ENCODE results near the gene MARK4.

Gene MARK4

DNA sequence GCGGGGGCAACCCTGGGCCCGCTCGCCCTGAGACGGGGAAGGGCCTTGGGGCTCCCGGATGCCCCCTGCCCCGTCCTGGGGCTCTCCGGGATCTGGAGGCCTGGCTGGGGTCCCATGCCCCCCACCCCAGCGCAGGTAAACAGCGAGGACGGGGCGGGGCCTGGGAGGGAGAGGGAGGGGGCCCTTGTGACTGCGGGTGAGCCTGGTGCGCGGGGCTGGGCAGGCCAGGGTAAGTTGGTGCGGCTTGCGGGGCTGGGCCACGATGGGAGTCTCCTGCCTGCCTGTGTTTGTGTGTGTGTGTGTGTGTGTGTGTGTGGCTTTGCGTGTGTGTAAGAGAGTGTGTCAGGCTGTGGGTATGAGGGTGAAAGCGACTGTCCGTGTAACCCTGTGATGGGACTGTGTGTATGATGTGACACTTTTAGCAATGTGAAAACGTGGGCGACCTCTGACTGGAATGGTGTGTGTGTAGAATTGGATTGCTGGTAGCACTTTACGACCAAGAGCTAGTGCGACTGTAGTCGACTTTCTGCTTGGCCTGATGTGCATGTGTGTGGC is 89.9 kb downstream of the MARK4 start (continued):
- TF ChIP-seq, protein P1, sequence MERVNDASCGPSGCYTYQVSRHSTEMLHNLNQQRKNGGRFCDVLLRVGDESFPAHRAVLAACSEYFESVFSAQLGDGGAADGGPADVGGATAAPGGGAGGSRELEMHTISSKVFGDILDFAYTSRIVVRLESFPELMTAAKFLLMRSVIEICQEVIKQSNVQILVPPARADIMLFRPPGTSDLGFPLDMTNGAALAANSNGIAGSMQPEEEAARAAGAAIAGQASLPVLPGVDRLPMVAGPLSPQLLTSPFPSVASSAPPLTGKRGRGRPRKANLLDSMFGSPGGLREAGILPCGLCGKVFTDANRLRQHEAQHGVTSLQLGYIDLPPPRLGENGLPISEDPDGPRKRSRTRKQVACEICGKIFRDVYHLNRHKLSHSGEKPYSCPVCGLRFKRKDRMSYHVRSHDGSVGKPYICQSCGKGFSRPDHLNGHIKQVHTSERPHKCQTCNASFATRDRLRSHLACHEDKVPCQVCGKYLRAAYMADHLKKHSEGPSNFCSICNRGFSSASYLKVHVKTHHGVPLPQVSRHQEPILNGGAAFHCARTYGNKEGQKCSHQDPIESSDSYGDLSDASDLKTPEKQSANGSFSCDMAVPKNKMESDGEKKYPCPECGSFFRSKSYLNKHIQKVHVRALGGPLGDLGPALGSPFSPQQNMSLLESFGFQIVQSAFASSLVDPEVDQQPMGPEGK (CRISPR knock-in tag; IDR thresholded peaks at IDR 0.05; ENCODE audit: borderline replicate concordance) = no peak
- TF ChIP-seq ARNTL (CRISPR knock-in tag; IDR thresholded peaks at IDR 0.05; ENCODE audit: borderline replicate concordance, low read depth) = no peak
- TF ChIP-seq ZC3H10 (CRISPR knock-in tag; IDR thresholded peaks at IDR 0.05) = no peak
- TF ChIP-seq TCF4 (CRISPR knock-in tag; IDR thresholded peaks at IDR 0.05; ENCODE audit: borderline replicate concordance) = no peak
- no peak for TF ChIP-seq ZNF565 (CRISPR knock-in tag; conservative IDR thresholded peaks at IDR 0.05; ENCODE audit: low read depth)
- TF ChIP-seq SNAI2 (CRISPR knock-in tag; IDR thresholded peaks at IDR 0.05) = no peak
- no peak for TF ChIP-seq ZNF8 (CRISPR knock-in tag; IDR thresholded peaks at IDR 0.05)
- TF ChIP-seq, protein P2, sequence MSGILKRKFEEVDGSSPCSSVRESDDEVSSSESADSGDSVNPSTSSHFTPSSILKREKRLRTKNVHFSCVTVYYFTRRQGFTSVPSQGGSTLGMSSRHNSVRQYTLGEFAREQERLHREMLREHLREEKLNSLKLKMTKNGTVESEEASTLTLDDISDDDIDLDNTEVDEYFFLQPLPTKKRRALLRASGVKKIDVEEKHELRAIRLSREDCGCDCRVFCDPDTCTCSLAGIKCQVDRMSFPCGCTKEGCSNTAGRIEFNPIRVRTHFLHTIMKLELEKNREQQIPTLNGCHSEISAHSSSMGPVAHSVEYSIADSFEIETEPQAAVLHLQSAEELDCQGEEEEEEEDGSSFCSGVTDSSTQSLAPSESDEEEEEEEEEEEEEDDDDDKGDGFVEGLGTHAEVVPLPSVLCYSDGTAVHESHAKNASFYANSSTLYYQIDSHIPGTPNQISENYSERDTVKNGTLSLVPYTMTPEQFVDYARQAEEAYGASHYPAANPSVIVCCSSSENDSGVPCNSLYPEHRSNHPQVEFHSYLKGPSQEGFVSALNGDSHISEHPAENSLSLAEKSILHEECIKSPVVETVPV (CRISPR knock-in tag; IDR thresholded peaks at IDR 0.05) = no peak
- no peak for TF ChIP-seq OSR1 (CRISPR knock-in tag; IDR thresholded peaks at IDR 0.05)
- no peak for TF ChIP-seq GLIS3 (CRISPR knock-in tag; IDR thresholded peaks at IDR 0.05)

DNA sequence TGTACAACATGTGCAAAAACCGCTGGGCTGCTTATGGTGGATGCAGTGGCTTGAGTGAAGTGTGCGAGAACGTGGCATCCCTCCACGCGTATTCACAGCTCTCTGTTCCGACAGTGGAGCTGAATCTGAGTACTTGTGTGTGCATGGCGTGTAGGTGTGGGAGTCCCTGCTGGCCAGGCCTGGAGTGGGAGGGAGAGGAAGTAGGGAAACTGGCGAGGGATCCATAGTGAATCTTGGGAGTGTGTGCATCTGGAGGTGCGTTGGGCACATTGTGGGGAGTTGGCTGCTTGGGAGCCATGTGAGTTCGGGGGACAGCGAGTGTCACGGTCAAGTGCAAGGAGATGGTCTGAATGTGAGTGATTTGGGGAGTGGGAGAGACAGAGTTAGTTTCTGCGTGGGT is 91.8 kb downstream of the MARK4 start:
- TF ChIP-seq, protein P3, sequence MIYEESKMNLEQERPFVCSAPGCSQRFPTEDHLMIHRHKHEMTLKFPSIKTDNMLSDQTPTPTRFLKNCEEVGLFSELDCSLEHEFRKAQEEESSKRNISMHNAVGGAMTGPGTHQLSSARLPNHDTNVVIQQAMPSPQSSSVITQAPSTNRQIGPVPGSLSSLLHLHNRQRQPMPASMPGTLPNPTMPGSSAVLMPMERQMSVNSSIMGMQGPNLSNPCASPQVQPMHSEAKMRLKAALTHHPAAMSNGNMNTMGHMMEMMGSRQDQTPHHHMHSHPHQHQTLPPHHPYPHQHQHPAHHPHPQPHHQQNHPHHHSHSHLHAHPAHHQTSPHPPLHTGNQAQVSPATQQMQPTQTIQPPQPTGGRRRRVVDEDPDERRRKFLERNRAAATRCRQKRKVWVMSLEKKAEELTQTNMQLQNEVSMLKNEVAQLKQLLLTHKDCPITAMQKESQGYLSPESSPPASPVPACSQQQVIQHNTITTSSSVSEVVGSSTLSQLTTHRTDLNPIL (CRISPR knock-in tag; IDR thresholded peaks at IDR 0.05; ENCODE audit: low read depth) = no peak
- TF ChIP-seq CSDC2 (CRISPR knock-in tag; IDR thresholded peaks at IDR 0.05) = no peak
- TF ChIP-seq SNAI2 (CRISPR knock-in tag; IDR thresholded peaks at IDR 0.05) = no peak
- TF ChIP-seq, protein P1 (CRISPR knock-in tag; IDR thresholded peaks at IDR 0.05; ENCODE audit: borderline replicate concordance) = no peak
- TF ChIP-seq ZNF8 (CRISPR knock-in tag; IDR thresholded peaks at IDR 0.05) = no peak
- TF ChIP-seq ESRRG (CRISPR knock-in tag; IDR thresholded peaks at IDR 0.05) = no peak
- no peak for TF ChIP-seq ZNF565 (CRISPR knock-in tag; conservative IDR thresholded peaks at IDR 0.05; ENCODE audit: low read depth)
- no peak for TF ChIP-seq ARNTL (CRISPR knock-in tag; IDR thresholded peaks at IDR 0.05; ENCODE audit: borderline replicate concordance, low read depth)
- no peak for TF ChIP-seq BACH2 (CRISPR knock-in tag; IDR thresholded peaks at IDR 0.05; ENCODE audit: borderline replicate concordance)
- ATAC-seq = no peak

DNA sequence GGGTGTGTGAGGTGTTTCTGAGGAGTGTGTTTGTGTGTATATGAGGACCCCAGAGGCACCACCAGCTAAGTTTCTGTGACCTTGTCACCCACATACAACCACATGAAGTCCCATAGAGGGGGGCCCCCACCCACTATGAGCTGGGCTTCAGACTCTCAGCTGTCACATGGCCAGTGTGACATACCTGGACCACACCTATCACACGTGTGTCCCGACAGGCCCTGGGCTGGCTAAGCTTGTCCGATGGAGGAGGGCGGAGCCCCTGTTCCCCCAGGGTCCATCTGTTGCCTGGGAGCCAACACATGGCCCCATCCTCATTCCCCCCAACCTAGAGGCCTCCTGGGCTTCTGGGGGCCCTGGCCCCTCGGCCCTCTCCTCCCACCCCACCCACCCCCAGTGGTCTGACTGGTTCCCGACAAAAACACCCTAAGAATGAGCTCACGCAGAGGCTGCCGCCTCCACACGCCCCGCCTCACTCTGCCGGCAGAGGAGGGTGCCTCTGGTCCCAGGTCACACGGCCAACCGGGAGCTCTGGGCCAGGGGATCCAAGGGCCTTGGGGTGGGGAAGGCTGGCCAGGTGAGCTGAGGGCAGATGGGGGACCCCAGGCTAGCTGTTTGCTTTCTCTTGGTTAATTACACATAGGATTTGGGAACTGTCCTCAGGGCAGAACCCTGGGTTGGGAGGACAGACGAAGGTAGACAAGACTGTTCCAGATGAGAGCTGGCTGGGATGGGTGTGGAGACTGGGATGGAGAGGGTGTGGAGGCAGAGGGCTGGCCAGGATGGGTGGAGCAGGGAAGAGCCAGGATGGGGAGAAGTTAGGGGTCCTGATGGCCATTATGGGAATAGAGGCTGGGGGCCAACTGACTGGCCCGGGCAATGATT is 93.8 kb downstream of the MARK4 start:
- no peak for ATAC-seq
- TF ChIP-seq ZC3H10 (CRISPR knock-in tag; IDR thresholded peaks at IDR 0.05) = no peak
- no peak for TF ChIP-seq ZNF70 (CRISPR knock-in tag; IDR thresholded peaks at IDR 0.05)
- TF ChIP-seq OSR1 (CRISPR knock-in tag; IDR thresholded peaks at IDR 0.05) = no peak
- TF ChIP-seq GLIS3 (CRISPR knock-in tag; IDR thresholded peaks at IDR 0.05) = no peak
- TF ChIP-seq RARB (CRISPR knock-in tag; IDR thresholded peaks at IDR 0.05) = no peak
- TF ChIP-seq BACH2 (CRISPR knock-in tag; IDR thresholded peaks at IDR 0.05; ENCODE audit: borderline replicate concordance) = no peak
- TF ChIP-seq ZFP30 (CRISPR knock-in tag; IDR thresholded peaks at IDR 0.05) = no peak
- TF ChIP-seq ARNTL (CRISPR knock-in tag; IDR thresholded peaks at IDR 0.05; ENCODE audit: borderline replicate concordance, low read depth) = no peak
- TF ChIP-seq ISL1 (CRISPR knock-in tag; IDR thresholded peaks at IDR 0.05) = no peak
- TF ChIP-seq SNAI2 (CRISPR knock-in tag; IDR thresholded peaks at IDR 0.05) = no peak
- no peak for TF ChIP-seq CSDC2 (CRISPR knock-in tag; IDR thresholded peaks at IDR 0.05)
- TF ChIP-seq, protein P4, sequence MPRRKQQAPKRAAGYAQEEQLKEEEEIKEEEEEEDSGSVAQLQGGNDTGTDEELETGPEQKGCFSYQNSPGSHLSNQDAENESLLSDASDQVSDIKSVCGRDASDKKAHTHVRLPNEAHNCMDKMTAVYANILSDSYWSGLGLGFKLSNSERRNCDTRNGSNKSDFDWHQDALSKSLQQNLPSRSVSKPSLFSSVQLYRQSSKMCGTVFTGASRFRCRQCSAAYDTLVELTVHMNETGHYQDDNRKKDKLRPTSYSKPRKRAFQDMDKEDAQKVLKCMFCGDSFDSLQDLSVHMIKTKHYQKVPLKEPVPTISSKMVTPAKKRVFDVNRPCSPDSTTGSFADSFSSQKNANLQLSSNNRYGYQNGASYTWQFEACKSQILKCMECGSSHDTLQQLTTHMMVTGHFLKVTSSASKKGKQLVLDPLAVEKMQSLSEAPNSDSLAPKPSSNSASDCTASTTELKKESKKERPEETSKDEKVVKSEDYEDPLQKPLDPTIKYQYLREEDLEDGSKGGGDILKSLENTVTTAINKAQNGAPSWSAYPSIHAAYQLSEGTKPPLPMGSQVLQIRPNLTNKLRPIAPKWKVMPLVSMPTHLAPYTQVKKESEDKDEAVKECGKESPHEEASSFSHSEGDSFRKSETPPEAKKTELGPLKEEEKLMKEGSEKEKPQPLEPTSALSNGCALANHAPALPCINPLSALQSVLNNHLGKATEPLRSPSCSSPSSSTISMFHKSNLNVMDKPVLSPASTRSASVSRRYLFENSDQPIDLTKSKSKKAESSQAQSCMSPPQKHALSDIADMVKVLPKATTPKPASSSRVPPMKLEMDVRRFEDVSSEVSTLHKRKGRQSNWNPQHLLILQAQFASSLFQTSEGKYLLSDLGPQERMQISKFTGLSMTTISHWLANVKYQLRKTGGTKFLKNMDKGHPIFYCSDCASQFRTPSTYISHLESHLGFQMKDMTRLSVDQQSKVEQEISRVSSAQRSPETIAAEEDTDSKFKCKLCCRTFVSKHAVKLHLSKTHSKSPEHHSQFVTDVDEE (CRISPR knock-in tag; IDR thresholded peaks at IDR 0.05) = no peak
- TF ChIP-seq ESRRG (CRISPR knock-in tag; IDR thresholded peaks at IDR 0.05) = no peak
- TF ChIP-seq, protein P2 (CRISPR knock-in tag; IDR thresholded peaks at IDR 0.05) = no peak
